Measurements from ENCODE around the gene FUT7.
"Not testable (repeated sequence)": the region's sequence is repeated elsewhere in the genome, so short reads cannot be mapped to it uniquely, and the experiment has no call there.

Gene FUT7

DNA sequence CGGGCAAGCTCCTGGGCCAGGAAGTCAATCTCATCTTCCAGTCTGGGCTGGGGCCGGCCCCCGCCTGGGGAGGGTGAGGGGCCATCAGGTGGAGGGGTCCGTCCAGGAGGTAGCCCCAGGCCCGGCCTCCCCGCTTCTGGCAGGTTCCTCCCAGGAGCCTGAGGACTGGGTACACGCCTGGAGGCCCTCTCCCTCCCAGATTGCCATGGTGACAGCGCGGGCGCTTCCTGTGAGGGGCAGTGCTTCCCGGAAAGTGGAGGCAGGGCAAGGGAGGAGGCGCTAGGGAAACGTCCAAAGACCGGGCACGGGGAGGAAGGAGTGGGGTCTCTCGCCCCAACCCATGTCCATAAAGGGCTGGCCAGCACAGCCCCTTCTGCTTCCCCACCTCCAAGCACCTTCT is 9.2 kb upstream of the FUT7 start:
- no peak for TF ChIP-seq JUND (IDR thresholded peaks at IDR 0.05; ENCODE audit: low read depth)
- no peak for DNase-seq (ENCODE audit: low read depth in 1 of 2, low spot score in 1 of 2)
- in situ Hi-C loops (cut with HindIII; ENCODE audit: low pct_unique_long_range_greater_than_20kb, low sequenced_read_pairs): no loop called here

- in situ Hi-C loops (cut with HindIII; ENCODE audit: low pct_unique_long_range_greater_than_20kb, low sequenced_read_pairs): no loop called here
- no peak for DNase-seq (ENCODE audit: low read depth in 1 of 2, low spot score in 1 of 2)
- TF ChIP-seq JUND (IDR thresholded peaks at IDR 0.05; ENCODE audit: low read depth): no peak
Observed at GRCh38 chr9:137040568-137040967, 8.7 kb upstream of the FUT7 start.

GRCh38 chr9:137039611-137040366 is 7.9 kb upstream of the FUT7 start:
- DNase-seq (ENCODE audit: low read depth in 1 of 2, low spot score in 1 of 2): no peak
- in situ Hi-C loops (cut with HindIII; ENCODE audit: low pct_unique_long_range_greater_than_20kb, low sequenced_read_pairs): no loop called here
- TF ChIP-seq JUND (IDR thresholded peaks at IDR 0.05; ENCODE audit: low read depth): no peak

DNA sequence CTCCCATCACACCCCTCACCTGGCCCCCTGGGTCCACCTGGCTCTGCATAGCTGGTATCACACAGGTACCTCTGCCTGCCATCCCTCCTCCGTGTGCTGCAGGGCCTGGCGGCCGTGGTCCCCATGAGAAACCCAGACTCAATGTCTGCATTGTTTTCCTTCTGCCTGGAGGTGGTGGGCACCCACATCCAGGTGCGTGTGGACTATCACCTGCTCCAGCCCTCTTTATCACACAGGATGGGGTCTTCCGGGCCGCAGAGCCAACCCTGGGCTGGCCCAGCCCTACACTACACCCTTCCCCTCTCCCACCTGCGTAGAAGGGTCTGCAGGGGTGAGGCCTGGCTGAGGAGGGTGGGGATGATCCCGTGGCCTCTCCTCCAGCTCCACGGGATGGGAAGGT is 7.0 kb upstream of the FUT7 start:
- TF ChIP-seq JUND (IDR thresholded peaks at IDR 0.05; ENCODE audit: low read depth): no peak
- DNase-seq (ENCODE audit: low read depth in 1 of 2, low spot score in 1 of 2): no peak
- in situ Hi-C loops (cut with HindIII; ENCODE audit: low pct_unique_long_range_greater_than_20kb, low sequenced_read_pairs): no loop called here

- DNase-seq (ENCODE audit: low read depth in 1 of 2, low spot score in 1 of 2): no peak
- TF ChIP-seq JUND (IDR thresholded peaks at IDR 0.05; ENCODE audit: low read depth): no peak
- in situ Hi-C loops (cut with HindIII; ENCODE audit: low pct_unique_long_range_greater_than_20kb, low sequenced_read_pairs): no loop called here
Observed at GRCh38 chr9:137037483-137037882, 5.6 kb upstream of the FUT7 start.

DNA sequence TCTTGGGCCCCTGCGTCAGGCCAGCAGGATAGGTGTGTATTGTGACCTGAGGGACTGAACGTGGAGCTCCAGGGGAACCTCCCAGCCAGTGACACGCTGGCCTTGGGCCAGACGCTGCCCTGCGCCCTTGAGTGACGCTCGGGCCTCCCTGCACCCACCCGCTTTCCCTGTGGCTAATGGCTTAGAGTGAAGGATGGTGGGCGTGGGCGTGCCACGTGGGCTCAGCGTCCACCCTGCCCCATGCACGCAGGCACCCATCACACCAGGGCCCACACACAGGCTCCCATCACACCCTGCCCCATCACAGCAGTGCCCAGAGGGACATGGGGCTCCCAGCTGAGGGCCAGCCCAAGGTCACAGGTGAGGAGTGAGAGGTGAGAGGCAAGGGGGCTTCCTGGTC is 5.1 kb upstream of the FUT7 start:
- TF ChIP-seq JUND (IDR thresholded peaks at IDR 0.05; ENCODE audit: low read depth): no peak
- DNase-seq (ENCODE audit: low read depth in 1 of 2, low spot score in 1 of 2): no peak
- in situ Hi-C loops (cut with HindIII; ENCODE audit: low pct_unique_long_range_greater_than_20kb, low sequenced_read_pairs): no loop called here

GRCh38 chr9:137035937-137036336 is 4.0 kb upstream of the FUT7 start:
- in situ Hi-C loops (cut with HindIII; ENCODE audit: low pct_unique_long_range_greater_than_20kb, low sequenced_read_pairs): no loop called here
- TF ChIP-seq JUND (IDR thresholded peaks at IDR 0.05; ENCODE audit: low read depth): no peak
- no peak for DNase-seq (ENCODE audit: low read depth in 1 of 2, low spot score in 1 of 2)

DNA sequence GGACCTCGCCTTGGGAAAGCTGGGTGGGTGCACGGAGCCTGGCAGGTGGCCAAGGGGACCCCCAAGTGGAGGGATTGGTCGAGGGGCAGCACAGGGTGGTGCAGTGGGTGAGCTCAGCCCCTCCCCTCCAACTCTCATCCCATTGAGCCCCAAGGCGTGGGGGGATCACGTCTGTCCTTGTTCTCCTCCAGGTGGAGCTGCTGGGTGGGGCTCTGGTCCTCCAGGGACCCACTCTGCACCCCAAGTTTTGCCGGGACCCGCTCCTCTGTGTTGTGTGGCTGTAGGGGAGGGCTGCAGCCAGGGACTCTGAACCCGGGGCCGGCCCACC is 3.6 kb upstream of the FUT7 start:
- in situ Hi-C loops (cut with HindIII; ENCODE audit: low pct_unique_long_range_greater_than_20kb, low sequenced_read_pairs): no loop called here
- no peak for TF ChIP-seq JUND (IDR thresholded peaks at IDR 0.05; ENCODE audit: low read depth)
- no peak for DNase-seq (ENCODE audit: low read depth in 1 of 2, low spot score in 1 of 2)

DNA sequence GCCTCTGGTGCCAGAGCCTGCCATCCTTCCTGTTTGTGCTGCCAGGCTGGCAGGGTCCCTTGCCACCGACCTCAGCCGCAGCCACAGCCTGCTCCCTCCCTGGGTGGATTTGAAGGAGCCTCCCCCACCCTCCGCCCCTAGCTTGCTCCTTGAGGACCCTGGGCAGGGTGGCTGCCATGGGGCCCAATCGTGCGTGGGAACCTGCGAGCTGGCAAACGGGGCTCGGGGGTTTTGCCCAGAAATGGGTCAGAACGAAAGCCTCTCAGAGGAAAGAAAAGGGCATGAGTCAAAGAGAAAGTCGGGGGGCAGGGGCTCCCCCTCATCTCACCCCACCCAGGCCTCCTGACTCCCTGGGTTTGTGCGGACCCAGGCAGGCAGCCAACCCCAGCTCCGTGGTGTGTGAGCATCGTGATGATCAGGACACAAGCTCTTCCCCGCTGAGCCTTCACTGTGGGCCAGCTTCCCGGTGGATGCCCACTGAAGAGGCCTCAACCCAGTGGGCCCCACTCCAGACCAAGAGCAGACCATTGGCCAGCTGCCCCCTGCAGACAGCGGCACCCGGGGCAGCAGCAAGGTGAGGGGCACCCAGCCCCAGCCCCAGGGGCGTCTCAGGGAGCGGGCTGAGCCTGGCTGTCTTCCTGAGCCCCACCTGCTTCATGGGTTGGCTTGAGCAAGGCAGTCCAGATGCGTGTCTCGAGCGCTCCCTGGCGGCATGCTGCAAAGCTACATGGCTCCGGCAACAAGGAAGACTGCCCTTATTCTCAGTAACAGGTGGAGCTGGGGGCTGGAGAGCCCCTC is 3.0 kb upstream of the FUT7 start:
- peak; percentile 91 to 95 for DNase-seq (ENCODE audit: low read depth in 1 of 2, low spot score in 1 of 2)
- in situ Hi-C loops (cut with HindIII; ENCODE audit: low pct_unique_long_range_greater_than_20kb, low sequenced_read_pairs): no loop called here

DNA sequence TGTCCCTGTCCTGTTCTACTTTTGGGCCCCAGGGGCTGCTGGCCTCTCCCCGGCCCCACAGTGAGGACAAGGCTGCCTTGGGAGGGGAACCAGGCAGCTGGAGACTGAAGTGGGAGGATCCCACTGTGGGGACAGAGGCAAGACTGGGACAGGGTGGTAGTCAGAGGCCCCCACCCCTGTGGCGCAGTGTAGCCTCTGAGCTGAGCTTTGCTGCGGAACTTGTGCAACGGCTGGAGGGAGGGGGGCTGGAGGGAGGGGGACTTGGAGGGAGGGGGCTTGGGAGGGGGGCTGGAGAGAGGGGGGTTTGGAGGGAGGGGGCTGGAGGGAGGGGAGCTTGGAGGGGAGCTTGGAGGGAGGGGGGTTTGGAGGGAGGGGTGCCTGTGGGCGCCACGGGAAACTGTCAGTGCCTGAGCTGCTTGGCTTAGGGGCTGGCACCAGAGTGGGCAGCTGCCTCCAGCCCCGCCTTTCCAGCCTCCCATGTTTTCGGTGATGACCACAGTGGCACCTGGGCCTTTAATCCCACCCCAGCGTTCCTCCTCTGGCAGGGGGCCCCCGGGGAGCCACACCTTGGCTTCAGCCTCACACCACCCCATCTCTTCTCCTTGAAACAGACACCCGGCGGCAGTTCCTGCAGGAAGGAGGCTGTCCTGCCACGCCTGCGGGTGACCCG is 2.3 kb upstream of the FUT7 start:
- peak in 1 of 2 experiments; percentile 59 for DNase-seq (ENCODE audit: low read depth in 1 of 2, low spot score in 1 of 2)
- in situ Hi-C loops (cut with HindIII; ENCODE audit: low pct_unique_long_range_greater_than_20kb, low sequenced_read_pairs): no loop called here
- no peak for TF ChIP-seq JUND (IDR thresholded peaks at IDR 0.05; ENCODE audit: low read depth)

More for the DNA sequence above, 3.0 kb upstream of the FUT7 start:
- TF ChIP-seq JUND (IDR thresholded peaks at IDR 0.05; ENCODE audit: low read depth): no peak

DNA sequence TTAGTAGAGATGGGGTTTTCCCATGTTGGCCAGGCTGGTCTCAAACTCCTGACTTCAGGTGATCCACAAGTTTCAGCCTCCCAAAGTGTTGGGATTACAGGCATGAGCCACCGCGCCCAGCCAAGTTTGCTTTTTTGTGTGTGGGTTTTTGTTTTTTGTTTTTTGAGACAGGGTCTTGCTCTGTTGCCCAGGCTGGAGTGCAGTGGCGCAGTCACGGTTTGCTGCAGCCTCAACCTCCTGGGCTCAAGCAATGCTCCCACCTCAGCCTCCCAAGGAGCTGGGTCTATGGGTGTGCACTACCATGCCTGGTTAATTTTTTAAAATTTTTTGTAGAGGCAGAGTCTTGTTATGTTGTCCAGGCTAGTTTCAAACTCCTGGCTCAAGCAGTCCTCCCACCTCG is 1.6 kb upstream of the FUT7 start:
- DNase-seq (ENCODE audit: low read depth in 1 of 2, low spot score in 1 of 2); in situ Hi-C loops (cut with HindIII; ENCODE audit: low pct_unique_long_range_greater_than_20kb, low sequenced_read_pairs): not testable (repeated sequence)

- TF ChIP-seq JUND (IDR thresholded peaks at IDR 0.05; ENCODE audit: low read depth): no peak
- no peak for DNase-seq (ENCODE audit: low read depth in 1 of 2, low spot score in 1 of 2)
- in situ Hi-C loops (cut with HindIII; ENCODE audit: low pct_unique_long_range_greater_than_20kb, low sequenced_read_pairs): no loop called here
Observed at GRCh38 chr9:137032858-137033257, 970 bp upstream of the FUT7 start.

All from T47D (cell line).